HG03064 (cell line): ENCODE results near the gene CCDC39.
A peak's percentile ranks its signal among the peaks of the same experiment; 100 is the strongest.
"Not testable (repeated sequence)": the region's sequence is repeated elsewhere in the genome, so short reads cannot be mapped to it uniquely, and the experiment has no call there.

Experiments
- ATAC-seq: cut with Tn5 transposase; IDR thresholded peaks from one replicate; pipeline ENCODE4 v1.9.1; 2021; ENCODE audit warnings: low read depth; ENCODE audit not compliant: unreplicated experiment

The CCDC39 gene

GRCh38 chr3:180626844-180627243, 52.4 kb downstream of the CCDC39 start:
- peak; percentile 91 for ATAC-seq

- no peak for ATAC-seq
Observed at GRCh38 chr3:180624714-180625113, 54.6 kb downstream of the CCDC39 start.

DNA sequence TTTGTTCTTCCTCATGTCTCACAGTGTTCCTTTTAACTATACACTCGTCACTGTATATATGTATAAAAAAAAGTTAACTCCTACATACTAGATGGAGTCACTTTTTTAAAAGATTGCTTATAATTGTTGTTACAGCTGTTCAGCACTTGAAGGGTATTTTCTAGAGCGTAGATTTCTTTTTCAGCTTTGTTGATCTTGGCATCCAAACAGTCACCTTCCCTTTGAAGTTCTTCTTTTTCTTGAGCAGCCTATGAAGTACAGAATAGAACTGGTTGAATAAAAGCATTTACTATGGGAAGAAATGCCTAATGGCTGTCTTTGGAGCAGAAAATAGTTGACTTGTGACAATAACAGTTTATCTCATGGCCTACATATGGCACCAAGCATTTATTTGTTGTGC, 59.6 kb downstream of the CCDC39 start:
- ATAC-seq: no peak

DNA sequence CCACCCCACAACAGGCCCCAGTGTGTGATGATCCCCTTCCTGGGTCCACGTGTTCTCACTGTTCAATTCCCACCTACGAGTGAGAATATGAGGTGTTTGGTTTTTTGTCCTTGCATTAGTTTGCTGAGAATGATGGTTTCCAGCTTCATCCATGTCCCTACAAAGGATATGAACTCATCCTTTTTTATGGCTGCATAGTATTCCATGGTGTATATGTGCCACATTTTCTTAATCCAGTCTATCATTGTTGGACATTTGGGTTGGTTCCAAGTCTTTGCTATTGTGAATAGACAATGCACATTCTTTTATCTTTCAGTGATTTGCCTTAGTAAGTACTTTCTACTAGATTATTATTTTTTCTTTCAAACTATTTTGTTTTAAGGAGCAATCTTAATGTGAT, 60.7 kb downstream of the CCDC39 start:
- not testable (repeated sequence) for ATAC-seq

DNA sequence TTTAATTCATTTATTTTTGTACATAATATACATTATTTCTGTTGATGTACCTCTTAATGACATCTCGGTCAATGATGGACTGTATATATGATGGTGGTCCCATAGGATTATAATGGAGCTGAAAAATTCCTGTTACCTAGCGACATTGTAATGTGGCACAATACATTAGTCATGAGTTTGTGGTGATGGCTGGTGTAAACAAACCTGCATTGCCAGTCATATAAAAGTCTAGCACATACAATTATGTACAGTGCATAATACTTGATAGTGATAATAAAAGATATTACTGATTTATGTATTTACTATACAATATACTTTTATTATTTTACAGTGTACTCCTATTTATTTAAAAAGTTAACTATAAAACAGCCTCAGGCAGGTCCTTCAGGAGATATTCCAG, 62.2 kb downstream of the CCDC39 start:
- no peak for ATAC-seq

GRCh38 chr3:180615954-180616353, 63.3 kb downstream of the CCDC39 start:
- ATAC-seq: no peak

- no peak for ATAC-seq
Observed at GRCh38 chr3:180612364-180612763, 66.9 kb downstream of the CCDC39 start.

- ATAC-seq: no peak
Observed at GRCh38 chr3:180611006-180611405, 68.3 kb downstream of the CCDC39 start.

- peak; percentile 99 for ATAC-seq
Observed at GRCh38 chr3:180601688-180602666, 77.3 kb downstream of the CCDC39 start, which contains the start of gene TTC14. TSS of gene TTC14 (plus strand) at chr3:180602163. CDS start at chr3:180602262, 99 bp downstream.

- no peak for ATAC-seq
Observed at GRCh38 chr3:180600473-180600872, 78.8 kb downstream of the CCDC39 start.

GRCh38 chr3:180595559-180595935, 83.7 kb downstream of the CCDC39 start:
- ATAC-seq: no peak

GRCh38 chr3:180594631-180595558, 84.4 kb downstream of the CCDC39 start:
- ATAC-seq: peak; percentile 62

- not testable (repeated sequence) for ATAC-seq
Observed at GRCh38 chr3:180593631-180594030, 85.7 kb downstream of the CCDC39 start.

- ATAC-seq: no peak
Observed at GRCh38 chr3:180590396-180590795, 88.9 kb downstream of the CCDC39 start.

DNA sequence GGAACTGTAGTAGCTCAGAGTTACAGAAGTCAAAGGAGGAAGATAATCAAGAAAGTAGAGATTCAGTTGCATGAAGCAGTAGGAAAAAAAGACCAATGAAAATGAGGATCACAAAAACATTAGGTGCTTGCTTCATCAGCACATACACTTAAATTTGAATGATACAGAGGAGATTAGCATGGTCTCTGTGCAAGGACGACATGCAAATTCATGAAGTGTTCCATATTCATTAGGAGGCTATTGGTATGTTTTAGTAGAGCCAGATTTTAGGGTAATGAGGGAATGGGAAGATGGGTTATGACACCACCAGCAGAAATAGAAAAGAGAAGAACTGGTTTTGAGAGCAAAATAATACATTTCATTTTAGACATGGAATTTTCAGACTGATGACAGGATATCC, 98.4 kb downstream of the CCDC39 start:
- no peak for ATAC-seq

GRCh38 chr3:180575571-180575970, 103.7 kb downstream of the CCDC39 start:
- ATAC-seq: no peak

DNA sequence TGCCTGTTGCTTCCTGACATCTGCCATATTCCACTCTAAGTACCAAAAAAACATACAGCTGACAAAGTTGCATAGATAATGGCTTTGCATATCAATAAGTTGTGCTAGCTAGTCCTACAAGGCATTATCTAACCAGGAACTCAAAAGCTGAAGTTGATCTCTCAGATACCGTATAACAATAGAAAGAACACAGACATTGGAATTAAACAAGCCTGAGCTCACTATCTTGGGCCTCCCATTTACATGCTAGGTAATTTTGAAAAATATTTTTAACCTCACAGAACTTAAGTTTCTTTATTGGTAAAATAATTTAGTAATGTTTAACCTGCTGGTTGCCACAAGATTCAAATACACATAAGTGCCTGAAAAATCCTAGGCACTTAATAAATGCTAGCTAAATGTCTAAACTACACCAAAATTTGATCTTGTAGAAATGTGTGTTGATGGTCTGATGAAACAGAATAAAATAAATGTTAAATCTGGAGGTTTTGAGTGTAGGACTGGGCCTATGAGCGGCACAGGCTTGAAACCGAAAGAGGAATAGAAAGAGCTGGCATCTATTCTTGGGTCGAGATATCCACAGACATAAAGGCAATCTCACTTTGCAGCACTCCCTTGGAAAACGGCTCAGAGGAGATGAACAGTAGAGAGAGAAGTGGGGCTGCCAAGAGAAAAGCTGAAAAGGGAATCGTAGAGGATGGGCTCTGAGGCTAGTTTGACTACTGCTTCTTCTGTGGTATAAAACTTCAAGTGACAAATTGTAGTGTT, 107.3 kb downstream of the CCDC39 start:
- ATAC-seq: peak; percentile 63

- no peak for ATAC-seq
Observed at GRCh38 chr3:180570238-180570637, 109.1 kb downstream of the CCDC39 start.

- ATAC-seq: no peak
Observed at GRCh38 chr3:180564676-180565075, 114.6 kb downstream of the CCDC39 start.
